HCT116 (cell line): ENCODE data around the gene ARFGAP1. TPM values are rescaled to one million over a fixed set of nuclear protein-coding genes. Genes with fewer than 3 reads are reported as not detected.

ENCODE experiments used
- ATAC-seq: fragments of 200-7000 bp; cut with Tn5 transposase; 2 replicates; pipeline ENCODE4 v1.9.1; 2020; ENCODE audit warnings: mild to moderate bottlenecking, moderate library complexity
- BruUV-seq: library from RNA; stranded (reverse); fragments of 400-500 nt; replicated peaks from 2 replicates; lab custom pipeline; 2021; lab: Mats Ljungman, UMichigan
- CTCF ChIA-PET: fragments of 300-600 bp; sonication (Branson Sonifier 250); formaldehyde crosslinking; loops from one replicate; lab custom pipeline; 2021; ENCODE audit warnings: antibody characterized with exemption; lab: Charles Lee
- POLR2A ChIA-PET: fragments of 300-600, 350-600 bp; sonication (Branson Sonifier 250); formaldehyde crosslinking; loops from one replicate; lab custom pipeline; 2021; ENCODE audit warnings: antibody characterized with exemption; lab: Charles Lee
- RAD21 ChIA-PET, 2 experiments: fragments of 300-600 bp; sonication (Branson Sonifier 250); formaldehyde crosslinking; loops; one replicate each; lab custom pipeline; 2023; ENCODE audit warnings: low total read pairs in 2 of 2; ENCODE audit not compliant: uncharacterized antibody in 2 of 2, unreplicated experiment in 2 of 2, low non-redundant PET in 1 of 2; lab: Charles Lee
- DNase-seq: peaks from one replicate; pipeline ENCODE4 v3.0.0-alpha.2; 2010; ENCODE audit warnings: low read depth, low spot score
- H2AFZ ChIP-seq: fragments of 200-600 bp; shearing (Covaris generic), sonication (generic); 2 replicates; pipeline ENCODE4 v1.6.1; 2017; ENCODE audit warnings: low read depth, mixed run types, mixed read lengths, antibody characterized with exemption, low read length; ENCODE audit not compliant: poor library complexity, severe bottlenecking
- H3K27ac ChIP-seq: 2 replicates; pipeline ENCODE4 v1.5.1; 2012; ENCODE audit warnings: low read depth, low read length
- H3K27me3 ChIP-seq: fragments of 200-600 bp; sonication (generic); 2 replicates; pipeline ENCODE4 v1.6.1; 2016; ENCODE audit warnings: mixed run types, low read length, mixed read lengths; ENCODE audit not compliant: insufficient read depth
- H3K36me3 ChIP-seq, 2 experiments: fragments of 200-500 bp in 1 of 2; fragments of 200-600 bp in 1 of 2; sonication (Bioruptor generic) in 1 of 2; sonication (generic) in 1 of 2; 2 replicates each; pipeline versions ENCODE4 v1.5.1 to v1.6.1; 2014 to 2016; ENCODE audit warnings: low read length in 2 of 2, inconsistent platforms in 1 of 2, mixed read lengths in 1 of 2, mixed run types in 1 of 2; ENCODE audit not compliant: insufficient read depth in 2 of 2, control insufficient read depth in 1 of 2
- H3K4me1 ChIP-seq, 2 experiments: fragments of 200-600 bp in 1 of 2; sonication (generic) in 1 of 2; 2 replicates each; pipeline versions ENCODE4 v1.5.1 to v1.6.1; 2012 to 2017; ENCODE audit warnings: low read length in 2 of 2, inconsistent platforms in 1 of 2, mild to moderate bottlenecking in 1 of 2, mixed read lengths in 1 of 2, mixed run types in 1 of 2, moderate library complexity in 1 of 2; ENCODE audit not compliant: insufficient read depth in 2 of 2, control insufficient read depth in 1 of 2
- H3K4me2 ChIP-seq: fragments of 200-600 bp; sonication (generic); 2 replicates; pipeline ENCODE4 v1.6.1; 2017; ENCODE audit warnings: mixed run types, low read length, mixed read lengths
- H3K4me3 ChIP-seq, 2 experiments: fragments of 200-600 bp in 1 of 2; sonication (generic) in 1 of 2; replicated peaks in 1 of 2; 2 replicates each; pipeline ENCODE4 v1.5.1; 2011 to 2016; ENCODE audit warnings: low read length in 2 of 2, control low read depth in 1 of 2, low read depth in 1 of 2, mild to moderate bottlenecking in 1 of 2, mixed read lengths in 1 of 2, mixed run types in 1 of 2
- H3K79me2 ChIP-seq: fragments of 200-600 bp; sonication (generic); 2 replicates; pipeline ENCODE4 v1.6.1; 2017; ENCODE audit warnings: mild to moderate bottlenecking, mixed run types, low read length, moderate library complexity, mixed read lengths; ENCODE audit not compliant: insufficient read depth
- H3K9ac ChIP-seq: fragments of 200-600 bp; sonication (generic); 2 replicates; pipeline ENCODE4 v1.6.1; 2016; ENCODE audit warnings: low read length, mixed read lengths
- H3K9me2 ChIP-seq: fragments of 200-600 bp; sonication (generic), shearing (Covaris generic); 2 replicates; pipeline ENCODE4 v1.6.1; 2017; ENCODE audit warnings: mixed run types, mild to moderate bottlenecking, moderate library complexity; ENCODE audit not compliant: insufficient read depth
- H3K9me3 ChIP-seq, 2 experiments: fragments of 200-500 bp in 1 of 2; fragments of 200-600 bp in 1 of 2; sonication (Bioruptor generic) in 1 of 2; sonication (generic) in 1 of 2; 2 replicates each; pipeline ENCODE4 v1.6.1; 2014 to 2017; ENCODE audit warnings: low read length in 2 of 2, mixed read lengths in 2 of 2, inconsistent platforms in 1 of 2, low read depth in 1 of 2, mild to moderate bottlenecking in 1 of 2, mixed run types in 1 of 2, moderate library complexity in 1 of 2; ENCODE audit not compliant: control insufficient read depth in 1 of 2, insufficient read depth in 1 of 2
- H4K20me1 ChIP-seq: fragments of 200-600 bp; sonication (generic), shearing (Covaris generic); 2 replicates; pipeline ENCODE4 v1.6.1; 2017; ENCODE audit warnings: mixed run types, mild to moderate bottlenecking, moderate library complexity; ENCODE audit not compliant: insufficient read depth
- CBX3 ChIP-seq: IDR thresholded peaks from 2 replicates; pipeline ENCODE4 v1.6.1; 2012; ENCODE audit warnings: low read depth
- EZH2phosphoT487 ChIP-seq: fragments of 200-600 bp; IDR thresholded peaks from 2 replicates; pipeline ENCODE4 v1.6.1; 2018; ENCODE audit warnings: antibody characterized with exemption, borderline replicate concordance
- FOSL1 ChIP-seq: IDR thresholded peaks from 2 replicates; pipeline ENCODE4 v1.6.1; 2012; ENCODE audit warnings: low read depth
- RAD21 ChIP-seq: IDR thresholded peaks from 2 replicates; pipeline ENCODE4 v1.6.1; 2012; ENCODE audit warnings: low read depth, mild to moderate bottlenecking
- ZNF274 ChIP-seq: fragments of 200-500 bp; sonication (Bioruptor generic); IDR thresholded peaks from 2 replicates; pipeline ENCODE4 v1.6.1; 2014; ENCODE audit warnings: mild to moderate bottlenecking, low read depth, low read length, inconsistent platforms
- intact Hi-C: fragments of 100-400 bp; cut with micrococcal nuclease; formaldehyde crosslinking; loops from 2 replicates; pipeline ENCODE4 v1.10.0; 2022
- total RNA-seq: library from RNA; stranded (reverse); gene quantifications from one replicate; pipeline ENCODE4 v1.2.1, GENCODE V29; 2021; ENCODE audit not compliant: unreplicated experiment
- TF ChIP-seq, protein P1 (sequence below): IDR thresholded peaks from 2 replicates; pipeline ENCODE4 v1.6.1; 2011; ENCODE audit warnings: mild to moderate bottlenecking, low read length, moderate library complexity; ENCODE audit not compliant: insufficient replicate concordance; ENCODE audit errors: extremely low read depth
- TF ChIP-seq, protein P2 (sequence below): IDR thresholded peaks from 2 replicates; pipeline ENCODE4 v1.6.1; 2012

Gene ARFGAP1
- total RNA-seq, 1 experiment from 2014 or later = 94.4 TPM

DNA sequence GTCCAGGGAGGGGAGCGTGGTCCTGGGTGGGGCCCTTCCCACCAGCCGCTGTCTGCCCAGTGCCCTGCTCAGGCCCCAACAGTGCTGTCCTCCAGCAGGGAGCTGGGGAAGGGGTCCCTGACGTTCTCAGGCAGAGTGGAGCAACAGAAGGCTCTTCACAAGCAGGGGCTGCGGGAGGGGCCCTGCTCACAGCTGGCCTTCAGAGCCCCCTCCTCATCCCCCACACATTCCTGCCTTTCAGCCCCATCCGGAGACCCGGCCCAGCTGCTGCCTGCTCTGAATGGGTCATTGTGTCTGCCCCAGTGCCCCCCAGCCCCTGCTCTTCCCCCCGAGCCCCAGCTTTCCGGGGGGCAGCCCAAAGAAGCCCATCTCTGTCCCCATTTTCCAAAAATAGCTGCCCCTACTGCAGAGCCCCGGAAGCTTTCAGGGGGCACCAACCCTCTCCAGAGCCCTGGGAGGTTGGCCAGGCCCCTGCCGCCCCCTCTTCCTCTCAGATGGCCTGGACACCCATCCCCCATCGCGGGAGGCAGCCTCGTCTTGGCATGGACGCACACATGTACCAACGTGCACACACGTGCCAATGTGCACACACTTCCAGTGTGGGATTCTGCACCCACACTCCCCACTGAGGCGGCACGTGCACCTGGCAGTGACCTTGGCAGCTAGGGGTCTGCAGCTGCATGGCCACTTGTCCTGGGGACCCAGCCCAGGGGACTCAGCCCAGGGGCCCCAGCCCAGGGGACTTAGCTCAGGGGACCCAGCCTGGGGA lies 24.1 kb downstream of the ARFGAP1 start:
- Histone ChIP-seq H3K9me3 (no peaks in the 10 kb centered on the region), H3K9me2 (no peaks in the 10 kb centered on the region), H3K27me3 (peaks cover 3% of the 10 kb centered on the region; the same call in 1 of the 2 replicates), H3K4me1 (peaks cover 0 to 4% of the 10 kb centered on the region in 2 experiments; a peak in 1 of 4 replicates), H3K9ac (no peak overlapping the region), H3K27ac (no peak overlapping the region), H4K20me1 (no peaks in the 10 kb centered on the region), H3K4me2 (no peak overlapping the region), H3K79me2 (no peaks in the 10 kb centered on the region), H3K36me3 (no peaks in the 10 kb centered on the region), H3K4me3 (no peak overlapping the region), H2AFZ (no peak overlapping the region)
- DNase-seq (no peak), ATAC-seq (no peak)
- CTCF ChIA-PET = interaction anchor here (1.1 kb wide), 1 partner anchor 73 kb away, joined by 3 read pairs; no protein-coding TSS in a partner anchor
- RAD21 ChIA-PET = no interaction called here
- no TSS peak for BruUV-seq
- no peak for TF ChIP-seq RAD21
- TF ChIP-seq ZNF274 = no peak
- TF ChIP-seq, protein P1, sequence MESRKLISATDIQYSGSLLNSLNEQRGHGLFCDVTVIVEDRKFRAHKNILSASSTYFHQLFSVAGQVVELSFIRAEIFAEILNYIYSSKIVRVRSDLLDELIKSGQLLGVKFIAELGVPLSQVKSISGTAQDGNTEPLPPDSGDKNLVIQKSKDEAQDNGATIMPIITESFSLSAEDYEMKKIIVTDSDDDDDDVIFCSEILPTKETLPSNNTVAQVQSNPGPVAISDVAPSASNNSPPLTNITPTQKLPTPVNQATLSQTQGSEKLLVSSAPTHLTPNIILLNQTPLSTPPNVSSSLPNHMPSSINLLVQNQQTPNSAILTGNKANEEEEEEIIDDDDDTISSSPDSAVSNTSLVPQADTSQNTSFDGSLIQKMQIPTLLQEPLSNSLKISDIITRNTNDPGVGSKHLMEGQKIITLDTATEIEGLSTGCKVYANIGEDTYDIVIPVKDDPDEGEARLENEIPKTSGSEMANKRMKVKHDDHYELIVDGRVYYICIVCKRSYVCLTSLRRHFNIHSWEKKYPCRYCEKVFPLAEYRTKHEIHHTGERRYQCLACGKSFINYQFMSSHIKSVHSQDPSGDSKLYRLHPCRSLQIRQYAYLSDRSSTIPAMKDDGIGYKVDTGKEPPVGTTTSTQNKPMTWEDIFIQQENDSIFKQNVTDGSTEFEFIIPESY = no peak
- TF ChIP-seq FOSL1 = no peak
- TF ChIP-seq, protein P2, sequence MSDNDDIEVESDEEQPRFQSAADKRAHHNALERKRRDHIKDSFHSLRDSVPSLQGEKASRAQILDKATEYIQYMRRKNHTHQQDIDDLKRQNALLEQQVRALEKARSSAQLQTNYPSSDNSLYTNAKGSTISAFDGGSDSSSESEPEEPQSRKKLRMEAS = no peak
- no peak for TF ChIP-seq CBX3
- no peak for TF ChIP-seq EZH2phosphoT487
- POLR2A ChIA-PET = no interaction called here
- intact Hi-C loops = no loop called here
